Inflammatory macrophage treated with lipopolysaccharide for 1 hour (primary cell): ENCODE results near the gene ST8SIA4.
"Not testable (repeated sequence)": the region's sequence is repeated elsewhere in the genome, so short reads cannot be mapped to it uniquely, and the experiment has no call there.

ENCODE experiments used
- DNase-seq, 2 donors: peaks; one replicate each; pipeline ENCODE4 v3.0.0-alpha.2; 2020 to 2022

The ST8SIA4 gene

DNA sequence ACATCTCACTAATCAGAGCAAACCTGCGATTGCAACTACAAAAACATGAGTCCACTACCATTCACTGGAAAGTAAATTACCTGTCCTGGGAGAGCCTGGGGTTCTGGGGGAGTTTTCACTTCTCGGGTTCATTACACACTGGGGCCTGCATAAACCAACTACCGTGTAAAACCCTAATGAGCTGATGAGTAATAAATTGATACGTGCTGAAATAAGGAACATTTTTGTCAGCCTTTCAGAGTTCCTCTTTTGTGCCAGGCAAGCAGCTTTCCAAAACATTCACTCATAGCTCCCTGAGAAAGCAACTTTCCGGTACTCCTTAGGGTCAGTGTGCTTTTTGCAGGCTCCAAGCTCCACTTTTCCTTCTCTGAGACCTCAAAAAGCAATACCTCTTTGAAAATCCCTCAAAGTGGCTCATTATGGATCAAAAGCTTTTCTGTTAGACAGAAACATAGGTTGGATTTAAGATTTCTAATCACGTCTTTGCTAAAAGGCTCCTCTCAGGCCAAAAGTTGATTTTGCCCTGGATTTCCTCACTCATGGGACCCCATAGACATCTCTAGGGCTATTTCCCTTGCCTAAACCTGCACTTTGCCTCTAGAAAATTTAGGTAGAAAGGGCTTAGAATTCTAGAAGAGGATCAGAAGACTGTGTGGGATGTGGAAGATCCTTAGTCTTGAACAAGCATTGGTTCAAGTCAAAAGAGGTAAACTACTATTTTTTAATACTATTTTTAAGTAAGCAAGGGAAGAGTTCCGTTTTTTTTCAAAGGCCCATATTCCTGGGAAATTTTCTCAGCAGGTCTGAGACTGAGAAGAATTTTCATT lies 74.8 kb downstream of the ST8SIA4 start:
- DNase-seq: peak; percentile 76 to 82

DNA sequence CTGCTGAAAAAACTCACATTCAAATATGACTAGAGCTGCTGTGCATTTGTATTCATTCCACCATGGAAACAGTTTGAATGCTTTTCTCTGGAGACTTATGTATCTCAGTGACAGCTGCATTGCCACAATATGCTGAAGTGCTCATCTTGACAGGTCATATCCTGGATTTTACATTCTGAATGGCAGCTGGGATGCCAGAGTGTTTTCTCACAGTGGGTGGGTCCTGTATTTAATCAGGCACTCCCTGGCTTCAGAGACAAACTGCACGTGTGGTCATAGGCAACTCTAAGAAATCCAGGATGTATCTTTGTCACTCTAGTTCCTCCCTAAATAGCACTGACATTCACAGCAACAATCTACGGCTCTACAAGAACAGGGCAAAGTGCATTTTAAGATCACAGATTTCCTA lies 75.6 kb downstream of the ST8SIA4 start:
- DNase-seq: peak in 1 of 2 donors; percentile 35

DNA sequence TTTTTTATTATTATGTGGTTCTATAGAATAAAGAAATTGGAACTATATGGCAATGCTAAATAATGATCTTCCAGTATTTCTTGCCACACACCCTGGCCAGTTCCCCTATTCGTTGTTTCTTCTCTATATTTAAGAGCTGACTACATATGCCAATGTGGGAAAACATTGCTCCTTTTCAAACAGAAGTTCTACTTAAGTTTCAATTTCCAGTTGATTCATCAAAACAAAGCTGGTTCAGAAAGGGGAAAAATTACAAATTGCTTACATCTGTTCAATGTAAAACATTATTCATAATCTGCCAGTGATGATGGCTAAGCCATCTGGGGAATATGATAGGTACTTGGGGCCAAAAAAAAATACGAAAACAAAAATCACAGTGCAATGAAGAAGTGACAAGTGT lies 76.9 kb downstream of the ST8SIA4 start:
- DNase-seq: peak; percentile 80 to 88

DNA sequence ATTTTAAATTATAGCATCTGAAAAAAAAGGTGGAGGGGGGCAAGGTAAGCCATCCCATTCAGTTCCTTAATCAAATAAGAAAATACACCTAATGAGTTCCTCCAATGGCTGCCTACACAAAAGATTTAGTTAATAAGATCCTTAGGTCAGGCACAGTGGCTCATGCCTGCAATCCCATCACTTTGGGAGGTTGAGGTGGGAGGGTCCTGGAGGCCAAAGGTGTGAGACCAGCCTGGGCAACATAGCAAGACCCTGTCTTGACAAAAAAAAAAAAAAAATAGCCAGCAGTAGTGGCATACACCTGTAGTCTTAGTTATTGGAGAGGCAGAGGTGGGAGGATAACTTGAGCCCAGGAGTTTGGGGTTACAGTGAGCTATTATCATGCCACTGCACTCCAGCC lies 78.4 kb downstream of the ST8SIA4 start:
- DNase-seq: no peak

DNA sequence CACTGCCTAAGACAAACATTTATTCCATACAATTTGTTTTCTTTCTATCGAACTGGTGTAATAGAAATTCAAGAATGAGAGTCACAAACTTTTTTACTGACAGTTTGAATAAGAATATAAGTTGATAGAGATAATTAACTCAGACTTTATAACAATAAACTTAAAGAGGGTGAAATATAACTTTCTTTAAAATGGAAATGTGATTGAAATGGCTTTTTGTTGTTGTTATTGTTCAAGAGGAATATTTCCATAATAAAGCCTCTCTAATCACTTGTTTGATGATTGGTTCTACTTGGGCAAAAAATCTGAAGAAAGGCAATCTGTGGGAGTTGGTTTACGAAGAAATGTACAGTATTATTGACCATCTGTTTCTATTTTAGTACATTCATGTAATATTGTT lies 79.3 kb downstream of the ST8SIA4 start:
- DNase-seq: no peak

DNA sequence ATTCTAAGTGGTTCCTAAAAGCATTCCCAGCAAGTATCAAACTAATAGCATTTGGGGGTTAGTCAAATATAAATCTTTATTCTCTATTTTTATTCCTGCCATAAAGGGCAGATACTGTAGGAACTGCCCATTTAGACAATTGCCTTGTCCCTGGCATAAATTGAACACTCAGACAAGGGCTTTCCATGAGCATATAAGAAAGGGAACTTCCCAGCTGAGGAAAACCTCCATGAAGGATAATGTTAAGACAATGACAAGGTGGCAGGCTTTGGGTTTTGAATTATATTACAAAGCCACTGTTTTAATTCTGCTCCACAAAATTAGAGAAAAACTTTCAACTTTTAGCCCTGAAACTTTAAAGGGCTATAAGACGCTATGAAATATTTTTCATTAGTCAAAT lies 81.3 kb downstream of the ST8SIA4 start:
- no peak for DNase-seq

DNA sequence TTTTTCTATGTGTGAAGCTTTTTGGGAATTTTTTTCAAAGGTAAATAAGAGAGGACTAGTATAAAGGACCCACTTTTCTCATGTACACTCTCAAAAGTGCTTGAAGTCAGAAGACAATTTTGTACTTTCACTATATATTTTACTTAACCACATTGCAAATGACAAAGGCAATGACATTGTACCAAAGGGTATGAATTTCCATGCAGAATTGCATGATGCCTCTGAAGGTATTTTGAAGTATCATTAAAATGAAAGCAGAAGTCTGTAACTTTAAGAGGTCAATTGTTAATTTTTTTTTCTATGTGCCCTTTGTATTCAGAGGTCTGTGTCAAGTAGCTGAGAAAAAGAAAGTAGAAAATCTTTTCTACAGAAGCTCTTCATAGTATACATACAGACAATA lies 84.7 kb downstream of the ST8SIA4 start:
- no peak for DNase-seq

DNA sequence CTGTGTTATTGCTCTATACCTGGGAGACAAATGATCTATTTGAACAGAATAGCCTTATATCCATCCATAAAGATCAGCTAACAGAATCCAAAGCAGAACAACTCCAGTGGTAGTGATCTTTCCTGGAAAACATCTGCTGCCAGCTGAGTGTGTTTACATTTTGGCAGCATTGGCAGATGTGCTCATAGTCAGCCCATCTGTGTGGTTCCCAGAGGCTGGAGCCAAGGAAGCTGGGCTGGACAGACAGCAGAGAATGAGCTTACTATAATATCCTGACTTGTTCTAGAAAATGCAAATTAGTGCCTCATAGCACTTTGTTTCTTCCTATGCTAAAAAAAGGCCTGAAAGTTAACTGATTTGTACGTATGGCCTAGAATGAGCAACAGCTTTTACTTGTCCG lies 99.7 kb downstream of the ST8SIA4 start:
- no peak for DNase-seq

DNA sequence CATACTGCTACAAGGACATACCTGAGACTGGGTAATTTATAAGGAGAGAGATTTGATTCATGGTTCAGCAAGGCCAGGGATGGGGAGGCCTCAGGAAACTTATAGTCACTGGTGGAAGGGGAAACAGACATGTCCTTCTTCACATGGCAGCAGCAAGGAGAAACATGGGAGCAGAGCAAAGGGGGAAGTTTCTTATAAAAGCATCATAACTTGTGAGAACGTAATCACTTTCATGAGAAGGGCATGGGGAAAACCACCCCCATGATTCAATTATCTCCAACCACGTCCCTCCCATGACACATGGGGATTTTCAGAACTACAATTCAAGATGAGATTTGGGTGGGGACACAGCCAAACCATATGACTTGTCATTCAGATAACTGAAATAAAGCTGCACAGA lies 100.9 kb downstream of the ST8SIA4 start:
- no peak for DNase-seq

DNA sequence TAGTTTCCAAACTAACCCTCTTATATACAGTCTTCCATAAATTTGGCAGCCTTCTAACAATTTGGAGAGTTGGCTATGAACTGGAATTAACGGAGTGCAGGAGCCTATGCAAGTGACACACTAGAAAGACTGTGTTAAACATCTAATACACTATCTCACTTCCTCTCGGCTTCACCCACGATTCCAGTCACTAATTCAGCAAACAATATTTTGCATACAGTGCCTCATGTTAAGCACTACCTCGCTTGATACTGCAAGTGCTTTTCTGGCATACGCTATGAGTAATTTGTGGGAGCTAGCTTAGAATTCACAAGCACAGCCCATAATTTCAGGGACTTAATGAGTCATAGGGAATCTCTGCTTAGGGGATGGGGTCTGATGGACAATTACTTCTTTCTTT lies 102.5 kb downstream of the ST8SIA4 start:
- no peak for DNase-seq

DNA sequence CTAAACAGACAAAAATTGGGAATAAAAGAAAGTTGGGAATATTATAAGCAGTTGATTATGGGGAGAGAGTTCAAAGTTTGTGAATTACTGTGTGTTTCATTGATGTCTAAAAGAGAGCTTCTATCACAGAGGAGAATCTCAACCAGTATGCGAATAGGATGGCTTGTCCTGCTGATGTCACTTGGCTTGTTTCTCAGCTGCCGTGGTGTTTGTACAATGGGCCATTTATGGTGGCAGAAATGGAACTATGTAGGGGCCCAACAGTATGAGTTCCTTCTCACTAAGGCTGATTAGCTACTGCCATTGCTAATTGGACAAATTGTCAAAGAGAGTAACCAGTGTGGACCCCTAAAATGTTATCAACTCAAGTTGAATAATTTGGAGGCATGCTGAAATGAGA lies 103.9 kb downstream of the ST8SIA4 start:
- no peak for DNase-seq

DNA sequence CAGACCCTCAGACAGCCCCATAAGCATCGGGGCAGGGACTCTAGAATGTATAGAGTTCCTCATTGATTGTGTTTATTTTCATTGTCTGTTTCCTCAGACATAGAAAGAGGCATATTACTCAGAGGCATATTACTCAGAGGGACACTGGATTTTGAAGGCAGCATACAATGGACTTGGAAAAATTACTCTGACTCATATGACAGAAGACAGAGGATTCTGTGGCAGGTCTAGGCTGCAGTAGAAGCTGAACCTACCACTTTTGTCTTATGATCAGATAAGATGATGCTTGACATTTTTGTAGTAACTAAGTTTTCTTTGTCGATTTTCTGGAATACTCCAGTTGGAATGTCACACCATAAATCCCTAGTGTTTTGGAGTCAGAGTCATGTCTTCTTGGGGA lies 105.2 kb downstream of the ST8SIA4 start:
- no peak for DNase-seq

DNA sequence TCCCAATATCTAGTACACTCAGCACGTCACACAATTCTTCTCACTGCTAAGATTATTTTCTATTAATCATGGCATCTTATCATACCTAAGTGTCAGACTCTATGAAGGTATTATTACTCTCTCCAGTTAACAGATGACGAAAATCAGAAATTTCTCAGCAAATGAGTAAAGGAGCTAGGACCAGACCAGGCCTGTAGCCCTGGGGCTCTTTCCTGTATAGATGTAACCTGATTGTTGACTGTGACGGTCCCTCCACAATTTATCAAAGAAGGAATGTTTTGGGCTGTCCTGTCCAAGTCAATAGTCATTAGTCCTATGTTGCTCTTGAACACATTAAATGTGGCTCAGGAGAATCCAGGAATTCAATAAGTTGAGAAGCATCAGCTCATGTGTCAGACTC lies 106.2 kb downstream of the ST8SIA4 start:
- no peak for DNase-seq

DNA sequence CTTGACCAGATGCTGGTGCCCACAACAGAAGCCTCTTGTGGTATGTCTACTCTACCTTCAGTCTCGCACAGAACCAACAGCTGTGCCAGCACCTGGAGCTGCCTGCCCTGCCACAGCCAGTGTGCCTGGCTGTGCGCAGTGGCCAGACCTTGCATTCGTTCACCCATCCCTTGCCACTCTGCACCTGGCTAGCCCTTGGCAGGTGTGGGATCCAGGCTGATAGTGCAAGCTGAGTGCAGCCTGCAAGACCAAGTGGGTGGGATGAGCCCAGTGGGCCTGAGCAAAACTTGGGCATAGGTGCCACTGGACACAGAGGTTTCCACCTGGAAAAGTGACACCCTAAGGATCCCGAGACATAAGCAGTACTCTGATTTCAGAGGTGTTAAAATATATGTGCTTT lies 108.2 kb downstream of the ST8SIA4 start:
- no peak for DNase-seq

DNA sequence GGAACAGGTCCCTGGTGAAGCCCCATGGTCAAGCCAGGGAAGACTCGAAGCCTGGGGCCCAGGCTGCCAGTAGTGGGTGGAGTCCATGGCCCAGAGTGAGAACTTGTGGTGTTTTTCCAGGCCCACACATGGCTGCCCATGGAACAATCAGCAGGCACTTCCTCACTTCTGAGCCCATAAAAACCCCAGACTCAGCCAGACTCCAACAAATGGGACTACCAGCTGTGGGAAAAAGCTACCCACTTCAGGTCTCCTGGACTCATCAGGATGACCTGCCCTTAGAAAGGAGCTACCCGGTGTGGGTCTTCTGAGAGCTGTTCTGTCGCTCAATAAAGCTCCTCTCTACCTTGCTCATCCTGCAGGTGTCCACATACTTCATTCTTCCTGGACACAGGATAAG lies 108.9 kb downstream of the ST8SIA4 start:
- DNase-seq: no peak

DNA sequence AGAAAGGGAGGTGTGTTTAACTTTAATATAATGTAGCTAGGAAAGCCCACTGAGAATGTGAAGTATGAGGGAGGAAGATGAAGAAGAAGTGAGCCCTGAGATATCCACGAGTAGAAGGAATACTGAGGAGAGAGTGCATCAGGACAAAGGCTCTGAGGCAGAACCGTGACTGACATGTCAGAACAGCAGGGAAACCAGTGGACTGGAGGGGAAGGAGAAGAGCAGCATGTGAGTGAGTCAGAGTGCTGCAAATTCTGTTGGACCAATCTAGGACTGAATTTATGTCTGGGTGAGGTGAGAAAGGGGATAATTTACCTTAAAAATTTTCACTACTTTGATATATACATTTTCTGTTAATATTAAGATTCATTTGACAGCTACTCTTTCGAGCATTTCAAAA lies 110.3 kb downstream of the ST8SIA4 start:
- DNase-seq: no peak

DNA sequence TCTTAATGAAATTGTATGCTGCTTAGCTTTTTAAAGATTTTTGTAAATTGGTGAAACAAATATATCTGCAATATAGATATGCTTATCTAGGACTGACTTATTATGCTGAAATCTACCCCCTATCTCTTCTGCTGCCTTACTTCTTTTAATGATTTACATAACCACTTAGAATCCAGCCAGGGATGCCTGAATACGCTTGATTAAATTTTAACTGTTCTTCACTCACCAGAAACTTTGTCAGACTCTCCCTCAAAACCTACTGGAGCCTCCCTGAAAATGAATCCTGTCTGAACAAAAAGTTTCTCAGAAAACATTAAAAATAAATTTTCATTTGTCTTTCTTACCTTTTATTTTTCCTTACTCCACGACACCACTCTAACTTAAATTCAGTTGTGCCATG lies 111.7 kb downstream of the ST8SIA4 start:
- no peak for DNase-seq

DNA sequence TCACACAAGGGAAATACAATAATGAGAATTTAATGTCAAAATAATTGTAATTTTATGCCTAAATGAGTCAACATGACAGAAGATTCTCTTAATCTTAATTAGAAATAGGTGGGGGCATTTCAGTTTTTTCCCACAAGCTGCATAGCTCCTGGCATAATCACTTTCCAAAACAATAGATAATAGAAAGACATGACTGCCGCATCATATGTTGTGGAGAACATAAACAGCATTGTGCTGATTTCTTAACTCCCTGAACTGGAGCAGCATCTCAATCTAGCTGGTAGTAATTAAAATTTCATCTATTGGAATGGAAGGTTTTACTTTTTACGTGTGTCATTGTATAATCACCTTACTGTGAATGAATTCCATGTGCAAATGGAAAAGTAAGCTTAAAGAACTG lies 112.1 kb downstream of the ST8SIA4 start:
- no peak for DNase-seq

DNA sequence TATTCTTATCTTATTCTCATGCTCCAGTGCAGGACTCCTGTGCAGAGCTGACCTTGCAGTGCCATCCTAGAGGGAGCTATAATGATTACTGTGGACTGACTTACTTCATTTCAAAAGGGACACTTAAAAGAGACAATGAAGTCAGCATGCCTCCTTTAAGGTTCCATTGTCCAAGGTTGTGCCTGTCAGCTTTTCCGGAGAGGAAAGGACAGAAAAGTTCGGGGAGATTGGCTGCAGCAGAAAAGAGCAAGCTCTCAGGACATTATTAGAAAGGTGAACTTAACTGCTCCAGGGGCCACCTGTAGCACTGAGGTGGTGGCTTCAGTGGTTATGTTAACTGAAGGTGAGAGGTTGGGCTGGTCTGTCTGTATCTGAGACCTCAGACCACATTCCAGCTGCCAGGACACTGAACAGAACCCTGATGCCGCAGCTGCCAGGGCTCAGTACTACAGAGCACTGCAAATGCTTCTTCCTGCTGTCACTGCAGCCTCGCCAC lies 112.9 kb downstream of the ST8SIA4 start:
- no peak for DNase-seq

DNA sequence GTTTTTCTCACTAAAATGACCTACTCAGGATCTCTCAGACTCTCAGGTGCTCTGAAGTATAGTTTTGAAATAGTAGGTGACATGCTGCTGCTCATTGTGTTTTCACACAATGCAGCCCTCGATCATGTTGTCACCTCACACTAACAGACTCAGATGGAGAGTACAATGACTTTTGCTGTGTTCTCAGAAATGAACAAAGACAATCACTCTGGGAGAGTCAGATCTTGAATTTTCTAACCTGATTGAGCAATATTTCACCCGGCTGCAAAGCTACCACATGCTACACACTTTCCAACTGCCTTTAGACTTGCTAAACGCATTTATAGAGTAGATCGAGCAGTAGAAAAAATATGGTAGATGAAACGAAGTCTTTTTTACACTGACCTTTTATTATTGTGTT lies 113.4 kb downstream of the ST8SIA4 start:
- DNase-seq: no peak

DNA sequence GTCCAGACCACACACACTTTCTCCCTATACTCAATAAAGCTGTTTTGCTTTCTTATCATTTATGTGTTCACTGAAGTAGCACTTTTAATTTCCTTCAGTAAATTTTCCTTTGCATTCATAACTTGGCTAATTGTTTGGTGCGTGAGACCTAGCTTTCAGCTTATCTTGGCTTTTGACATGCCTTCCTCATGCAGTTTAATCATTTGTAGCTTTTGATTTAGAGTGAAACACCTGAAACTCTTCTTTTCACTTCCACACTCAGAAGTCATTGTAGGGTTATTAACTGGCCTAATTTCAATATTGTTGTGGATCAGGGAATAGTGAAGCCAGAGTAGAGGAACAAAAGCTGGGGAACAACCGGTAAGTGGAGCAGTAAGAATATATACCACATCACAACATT lies 114.7 kb downstream of the ST8SIA4 start:
- no peak for DNase-seq

DNA sequence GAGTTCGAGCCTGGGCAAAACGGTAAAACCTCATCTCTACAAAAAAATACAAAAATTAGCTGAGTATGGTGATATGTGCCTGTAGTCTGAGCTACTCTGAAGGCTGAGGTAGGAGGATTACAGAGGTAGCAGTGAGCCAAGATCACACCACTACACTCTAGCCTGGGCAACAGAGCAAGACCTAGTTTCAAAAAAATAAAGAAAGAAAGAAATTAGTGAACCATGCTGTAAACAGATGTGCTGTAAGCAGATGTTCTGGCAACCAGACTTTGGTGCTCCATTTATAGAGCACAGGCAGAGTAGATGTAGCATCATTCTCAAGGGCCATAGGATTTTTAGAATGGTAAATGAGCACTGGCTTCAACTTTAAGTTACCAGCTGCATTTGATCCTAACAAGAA lies 115.4 kb downstream of the ST8SIA4 start:
- no peak for DNase-seq

DNA sequence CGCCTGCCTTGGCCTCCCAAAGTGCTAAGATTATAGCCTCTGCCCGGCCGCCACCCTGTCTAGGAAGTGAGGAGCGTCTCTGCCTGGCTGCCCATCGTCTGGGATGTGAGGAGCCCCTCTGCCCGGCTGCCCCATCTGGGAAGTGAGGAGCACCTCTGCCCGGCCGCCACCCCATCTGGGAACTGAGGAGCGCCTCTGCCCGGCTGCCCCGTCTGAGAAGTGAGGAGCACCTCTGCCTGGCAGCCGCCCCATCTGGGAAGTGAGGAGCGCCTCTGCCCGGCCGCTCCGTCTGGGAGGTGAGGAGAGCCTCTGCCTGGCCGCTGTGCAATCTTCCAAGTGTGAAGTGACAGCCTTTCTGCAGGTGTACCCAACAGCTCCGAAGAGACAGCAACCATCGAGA lies 117.5 kb downstream of the ST8SIA4 start:
- not testable (repeated sequence) for DNase-seq

DNA sequence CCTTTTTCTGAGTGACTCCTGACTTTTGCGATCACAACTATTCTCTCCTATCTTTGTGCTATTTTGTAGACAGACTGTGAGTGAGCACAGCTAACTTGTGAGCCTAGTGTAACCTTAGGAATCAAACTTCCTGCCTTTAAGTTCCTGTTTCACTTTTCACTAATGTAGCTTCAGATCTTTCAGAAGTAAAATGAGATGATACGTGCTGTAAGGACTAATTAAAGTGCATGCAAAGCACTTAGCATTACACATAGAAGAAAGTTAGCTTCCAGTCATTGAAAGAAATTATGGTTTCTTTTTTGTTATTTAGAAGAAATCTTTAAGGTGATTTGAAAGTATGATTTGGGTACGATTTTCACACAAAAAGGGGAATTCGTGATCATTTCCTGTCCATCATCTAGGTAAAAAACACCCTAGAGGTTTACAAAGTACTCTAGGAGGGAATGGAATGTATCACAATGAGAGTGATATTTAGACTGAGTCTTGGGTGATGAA lies 122.7 kb downstream of the ST8SIA4 start:
- DNase-seq: peak; percentile 58 to 62
